Right lobe of liver (tissue), 6 donors: ENCODE results near the gene MMP26. TPM values are rescaled to one million over a fixed set of nuclear protein-coding genes. Genes with fewer than 3 reads are reported as not detected.
"Not testable (repeated sequence)": the region's sequence is repeated elsewhere in the genome, so short reads cannot be mapped to it uniquely, and the experiment has no call there.

Experiments used
- ATAC-seq, 4 donors: fragments of 200-7000 bp; cut with Tn5 transposase; one replicate each; pipeline ENCODE4 v1.9.1; 2020; ENCODE audit warnings: mild to moderate bottlenecking in 4 of 4, moderate library complexity in 4 of 4
- DNase-seq, 3 donors: peaks; one replicate each; pipeline ENCODE4 v3.0.0-alpha.2; 2020
- H3K27ac ChIP-seq, 3 donors: fragments of 200-600 bp; one replicate each; pipeline ENCODE4 v1.8.0; 2022
- H3K27me3 ChIP-seq, 2 donors: fragments of 200-600 bp; one replicate each; pipeline ENCODE4 v1.8.0; 2022
- H3K36me3 ChIP-seq, 4 donors: fragments of 200-600 bp; sonication (generic) in 1 of 4; one replicate each; pipeline versions ENCODE4 v1.5.1 to v1.8.0; 2017 to 2022; ENCODE audit warnings: control low read depth in 1 of 4
- H3K4me1 ChIP-seq, 4 donors: fragments of 200-600 bp; sonication (generic) in 1 of 4; one replicate each; pipeline versions ENCODE4 v1.5.1 to v1.8.0; 2017 to 2022; ENCODE audit warnings: control low read depth in 1 of 4
- H3K4me3 ChIP-seq, 3 donors: fragments of 200-600 bp; one replicate each; pipeline ENCODE4 v1.8.0; 2022
- H3K9me3 ChIP-seq, 4 donors: fragments of 200-600 bp; sonication (generic) in 1 of 4; one replicate each; pipeline versions ENCODE4 v1.5.1 to v1.8.0; 2017 to 2022; ENCODE audit warnings: control low read depth in 1 of 4
- CTCF ChIP-seq, 4 donors: fragments of 200-600 bp in 3 of 4; fragments of 450-650 bp in 1 of 4; IDR thresholded peaks; one replicate each; pipeline versions ENCODE4 v1.5.1 to v1.8.0; 2016 to 2022; ENCODE audit warnings: antibody characterized with exemption in 4 of 4, mild to moderate bottlenecking in 2 of 4
- POLR2A ChIP-seq: fragments of 450-650 bp; IDR thresholded peaks from one replicate; pipeline ENCODE4 v1.6.1; 2017; ENCODE audit warnings: antibody characterized with exemption, mild to moderate bottlenecking
- WGBS: methylation state at CpG from one replicate; pipeline ENCODE4 v1.1.6; 2018; ENCODE audit warnings: low coverage, low lambda C conversion rate; ENCODE audit not compliant: insufficient coverage; ENCODE audit errors: missing lambda C conversion rate; 5-methylcytosine and 5-hydroxymethylcytosine counted together
- intact Hi-C, 2 donors: fragments of 100-400 bp; cut with DNase I; formaldehyde crosslinking; loops; one replicate each; pipeline versions ENCODE4 v1.11.2 to v1.14.1; 2022
- total RNA-seq, 6 experiments: library from RNA; depleted of rRNA in 2 of 6; stranded (reverse); fragments of >200 nt in 2 of 6; fragmentation: NEBNext Ultra II Directional in 3 of 6; extraction: Animal tissue kit (Norgen Biotek cat#: 25700) in 3 of 6; gene quantifications; one replicate each; pipeline versions ENCODE4 v1.1.0 to v1.2.4, GENCODE V29; 2016 to 2023
- donor health status: DM: no; HTN: yes; CAD: no.
- donor health status: DM: no; HTN: no; CAD: no.
- donor health status: DM: no; HTN: no; CAD: no.
- donor health status: DM: no; HTN: yes; CAD: no.
- donor health status: DM: no; HTN: yes; CAD: no.

Gene MMP26
- total RNA-seq, 6 experiments from 2014 or later: not detected

GRCh38 chr11:4700436-4700820, 4.2 kb upstream of the MMP26 start:
- no peaks in the 10 kb centered on the region for H3K4me1 ChIP-seq
- TF ChIP-seq POLR2A (no peak), CTCF (IDR thresholded peaks at IDR 0.05) (no peak)
- H3K9me3 ChIP-seq: no peaks in the 10 kb centered on the region
- no peak overlapping the region for H3K27ac ChIP-seq
- ATAC-seq: no peak
- H3K4me3 ChIP-seq: no peak overlapping the region
- WGBS: 45% methylated on average over 1 of the region's 1 CpG
- no peaks in the 10 kb centered on the region for H3K27me3 ChIP-seq
- intact Hi-C loops: no loop called here
- DNase-seq: no peak
- H3K36me3 ChIP-seq: no peaks in the 10 kb centered on the region

GRCh38 chr11:4704790-4705334, 278 bp downstream of the MMP26 start:
- Histone ChIP-seq H3K4me3 (no peak overlapping the region), H3K4me1 (no peaks in the 10 kb centered on the region), H3K27me3 (no peaks in the 10 kb centered on the region), H3K36me3 (no peaks in the 10 kb centered on the region), H3K27ac (no peak overlapping the region), H3K9me3 (no peaks in the 10 kb centered on the region)
- 53% methylated on average over 8 of the region's 8 CpGs for WGBS
- ATAC-seq: no peak
- no peak for TF ChIP-seq POLR2A
- no peak for TF ChIP-seq CTCF (IDR thresholded peaks at IDR 0.05)
- intact Hi-C loops: no loop called here
- no peak for DNase-seq

GRCh38 chr11:4713241-4713640, 8.7 kb downstream of the MMP26 start:
- Histone ChIP-seq H3K27ac (no peak overlapping the region), H3K4me1 (no peaks in the 10 kb centered on the region), H3K4me3 (no peak overlapping the region), H3K36me3 (no peaks in the 10 kb centered on the region), H3K27me3 (no peaks in the 10 kb centered on the region), H3K9me3 (no peaks in the 10 kb centered on the region)
- intact Hi-C loops: no loop called here
- ATAC-seq (no peak), DNase-seq (no peak)
- WGBS: 31% methylated on average over 1 of the region's 1 CpG
- TF ChIP-seq POLR2A (no peak), CTCF (IDR thresholded peaks at IDR 0.05) (no peak)

- no peaks in the 10 kb centered on the region for H3K27me3 ChIP-seq
- intact Hi-C loops: no loop called here
- H3K4me1 ChIP-seq: no peaks in the 10 kb centered on the region
- DNase-seq (no peak), ATAC-seq (no peak)
- H3K27ac ChIP-seq: no peak overlapping the region
- H3K9me3 ChIP-seq: no peaks in the 10 kb centered on the region
- H3K36me3 ChIP-seq: no peaks in the 10 kb centered on the region
- H3K4me3 ChIP-seq: no peak overlapping the region
- WGBS: 25% methylated on average over 5 of the region's 5 CpGs
- TF ChIP-seq CTCF (IDR thresholded peaks at IDR 0.05) (no peak), POLR2A (no peak)
Measured at GRCh38 chr11:4714300-4714699, 9.7 kb downstream of the MMP26 start.

GRCh38 chr11:4722616-4723534, 18.3 kb downstream of the MMP26 start:
- ATAC-seq, H3K4me3 ChIP-seq, H3K27me3 ChIP-seq, H3K36me3 ChIP-seq, H3K4me1 ChIP-seq, H3K9me3 ChIP-seq, H3K27ac ChIP-seq, intact Hi-C loops: not testable (repeated sequence)
- WGBS: 59% methylated on average over 7 of the region's 33 CpGs
- DNase-seq: peak in 1 of 3 donors; percentile 17
